Small intestine (tissue), 7 donors: ENCODE results near the gene S1PR5. TPM values are rescaled to one million over a fixed set of nuclear protein-coding genes. Genes with fewer than 3 reads are reported as not detected.

ENCODE experiments used
- DNase-seq, 2 donors: peaks; one replicate each; pipeline versions ENCODE4 v3.0.0 to v3.0.0-alpha.2; 2013
- FAIRE-seq: peaks from 2 replicates; lab custom pipeline; 2012; peaks lifted over from hg19 to GRCh38; lab: Jason Lieb, UNC
- H3K27ac ChIP-seq, 3 donors: one replicate each; pipeline ENCODE4 v1.5.1; 2013; ENCODE audit warnings: low read length in 2 of 3, mild to moderate bottlenecking in 2 of 3, control low read depth in 1 of 3, inconsistent platforms in 1 of 3, low read depth in 1 of 3, moderate library complexity in 1 of 3
- H3K27me3 ChIP-seq, 3 donors: one replicate each; pipeline ENCODE4 v1.6.1; 2013; ENCODE audit warnings: low read length in 3 of 3, inconsistent platforms in 1 of 3; ENCODE audit not compliant: control insufficient read depth in 3 of 3, insufficient read depth in 3 of 3
- H3K36me3 ChIP-seq, 3 donors: one replicate each; pipeline ENCODE4 v1.6.1; 2013; ENCODE audit warnings: low read length in 3 of 3, inconsistent platforms in 1 of 3, low read depth in 1 of 3, mild to moderate bottlenecking in 1 of 3, moderate library complexity in 1 of 3; ENCODE audit not compliant: control insufficient read depth in 3 of 3, insufficient read depth in 2 of 3
- H3K4me1 ChIP-seq, 3 donors: one replicate each; pipeline ENCODE4 v1.6.1; 2013; ENCODE audit warnings: low read length in 2 of 3, inconsistent platforms in 1 of 3, low read depth in 1 of 3, mild to moderate bottlenecking in 1 of 3, moderate library complexity in 1 of 3; ENCODE audit not compliant: control insufficient read depth in 3 of 3, insufficient read depth in 2 of 3
- H3K4me3 ChIP-seq, 3 donors: one replicate each; pipeline ENCODE4 v1.5.1; 2013; ENCODE audit warnings: low read length in 3 of 3, control low read depth in 1 of 3, inconsistent platforms in 1 of 3, low read depth in 1 of 3, mild to moderate bottlenecking in 1 of 3, moderate library complexity in 1 of 3
- H3K9me3 ChIP-seq, 2 donors: one replicate each; pipeline ENCODE4 v1.6.1; 2013; ENCODE audit warnings: low read depth in 1 of 2, low read length in 1 of 2; ENCODE audit not compliant: control insufficient read depth in 2 of 2, insufficient read depth in 1 of 2
- WGBS, 3 donors: extraction: QIAGEN DNeasy Blood & Tissue Kit; methylation state at CpG; one replicate each; pipeline ENCODE4 v1.1.7; 2013; 5-methylcytosine and 5-hydroxymethylcytosine counted together
- polyA plus RNA-seq, 4 donors: library from polyadenylated mRNA; stranded (reverse) in 3 of 4; unstranded in 1 of 4; fragments of 200-250 nt in 3 of 4; fragments of 120-200 nt in 1 of 4; gene quantifications; one replicate each; pipeline versions ENCODE4 v1.2.1 to v1.2.3, GENCODE V29; 2013
- donor health status: healthy with polysubstance abuse.
- donor health status: control.
- donor health status: control.
- donor health status: Bipolar disorder and iron deficiency.
- donor health status: healthy.

The S1PR5 gene
- polyA plus RNA-seq, 4 donors: 0.09 to 0.89 TPM; not detected in 2

GRCh38 chr19:10464456-10464855 lies 52.8 kb downstream of the S1PR5 start:
- H3K4me1 ChIP-seq: peaks cover 0 to 9% (median 3%) of the 10 kb centered on the region in 3 donors
- H3K36me3 ChIP-seq: peaks cover 0 to 4% (median 0%) of the 10 kb centered on the region in 3 donors
- peaks cover 0 to 24% (median 0%) of the 10 kb centered on the region in 3 donors for H3K27me3 ChIP-seq
- no peaks in the 10 kb centered on the region for H3K9me3 ChIP-seq
- WGBS, 3 donors: 76 to 90% (median 84%) methylated on average over 5 of the region's 5 CpGs
- no peak overlapping the region for H3K4me3 ChIP-seq
- no peak for DNase-seq
- no peak overlapping the region for H3K27ac ChIP-seq
- FAIRE-seq: no peak

Other genes starting within 250 kb of the S1PR5 start
- gene ICAM1, start 246.3 kb downstream of the S1PR5 start, polyA plus RNA-seq: 10 to 100 TPM in 2 of 4 donors, 1 to 10 TPM in 2; 1.6 to 18.2 (median 11.5) TPM
- gene ICAM4, start 230.5 kb downstream of the S1PR5 start, polyA plus RNA-seq: 1 to 10 TPM in 1 of 4 donors, under 1 TPM in 2, not detected in 1; 0.54 to 2.1 (median 0.58) TPM
- gene ICAM5, start 227.5 kb downstream of the S1PR5 start, polyA plus RNA-seq: under 1 TPM in 3 of 4 donors, not detected in 1; 0.10 to 0.54 (median 0.52) TPM
- gene ZGLP1, start 207.6 kb downstream of the S1PR5 start, polyA plus RNA-seq: 1 to 10 TPM; 5.8 to 9.5 (median 7.7) TPM
- 10 to 100 TPM; 15.1 to 22.9 (median 18.0) TPM for gene FDX2, start 201.4 kb downstream of the S1PR5 start, polyA plus RNA-seq
- gene RAVER1, start 183.9 kb downstream of the S1PR5 start, polyA plus RNA-seq: 10 to 100 TPM; 14.1 to 50.0 (median 21.1) TPM
- gene ICAM3, start 177.8 kb downstream of the S1PR5 start, polyA plus RNA-seq: 10 to 100 TPM in 3 of 4 donors, 1 to 10 TPM in 1; 8.3 to 23.8 (median 16.0) TPM
- gene TYK2, start 136.9 kb downstream of the S1PR5 start, polyA plus RNA-seq: 100 to 1,000 TPM in 3 of 4 donors, 10 to 100 TPM in 1; 81.8 to 162 (median 124) TPM
- 100 to 1,000 TPM; 128 to 202 (median 147) TPM for gene CDC37, start 113.9 kb downstream of the S1PR5 start, polyA plus RNA-seq
- gene PDE4A, start 96.9 kb downstream of the S1PR5 start, polyA plus RNA-seq: 1 to 10 TPM in 3 of 4 donors, under 1 TPM in 1; 0.67 to 3.5 (median 2.0) TPM
- 10 to 100 TPM; 35.1 to 73.8 (median 56.4) TPM for gene KEAP1, start 14.1 kb downstream of the S1PR5 start, polyA plus RNA-seq
- gene ATG4D, start 26.5 kb upstream of the S1PR5 start, polyA plus RNA-seq: 100 to 1,000 TPM in 2 of 4 donors, 10 to 100 TPM in 2; 24.0 to 181 (median 105) TPM
- 10 to 100 TPM; 14.8 to 21.2 (median 18.1) TPM for gene KRI1, start 48.6 kb upstream of the S1PR5 start, polyA plus RNA-seq
- gene CDKN2D, start 51.5 kb upstream of the S1PR5 start, polyA plus RNA-seq: 10 to 100 TPM in 3 of 4 donors, 1 to 10 TPM in 1; 4.4 to 19.0 (median 14.2) TPM
- 100 to 1,000 TPM in 2 of 4 donors, 10 to 100 TPM in 2; 85.5 to 238 (median 99.7) TPM for gene AP1M2, start 69.9 kb upstream of the S1PR5 start, polyA plus RNA-seq
- gene SLC44A2, start 108.1 kb upstream of the S1PR5 start, polyA plus RNA-seq: 10 to 100 TPM in 3 of 4 donors, 1 to 10 TPM in 1; 5.7 to 41.6 (median 19.0) TPM
- 100 to 1,000 TPM in 2 of 4 donors, 10 to 100 TPM in 2; 37.3 to 170 (median 87.6) TPM for gene ILF3, start 136.9 kb upstream of the S1PR5 start, polyA plus RNA-seq
- 100 to 1,000 TPM in 1 of 4 donors, 10 to 100 TPM in 3; 45.9 to 107 (median 64.0) TPM for gene QTRT1, start 184.0 kb upstream of the S1PR5 start, polyA plus RNA-seq
- gene DNM2, start 200.6 kb upstream of the S1PR5 start, polyA plus RNA-seq: 100 to 1,000 TPM; 145 to 248 (median 166) TPM